Nephron (organoid): ENCODE results near the gene OR10G2.
"Not testable (repeated sequence)": the region's sequence is repeated elsewhere in the genome, so short reads cannot be mapped to it uniquely, and the experiment has no call there.

Experiments
- H3K27ac Mint-ChIP-seq, 3 experiments: 2 replicates each; pipeline ENCODE4 v1.8.0; 2020; ENCODE audit warnings: mixed read lengths in 3 of 3, mild to moderate bottlenecking in 2 of 3, moderate library complexity in 1 of 3
- H3K27me3 Mint-ChIP-seq: 2 replicates; pipeline ENCODE4 v1.8.0; 2021; ENCODE audit warnings: low read depth, mild to moderate bottlenecking, moderate library complexity, mixed read lengths
- H3K36me3 Mint-ChIP-seq: 2 replicates; pipeline ENCODE4 v1.8.0; 2020; ENCODE audit warnings: low read depth, mixed read lengths
- H3K4me1 Mint-ChIP-seq: 2 replicates; pipeline ENCODE4 v1.8.0; 2020; ENCODE audit warnings: mixed read lengths
- H3K4me3 Mint-ChIP-seq, 3 experiments: 2 replicates each; pipeline ENCODE4 v1.8.0; 2020; ENCODE audit warnings: mild to moderate bottlenecking in 3 of 3, mixed read lengths in 3 of 3, moderate library complexity in 2 of 3
- H3K9me3 Mint-ChIP-seq: 2 replicates; pipeline ENCODE4 v1.8.0; 2020; ENCODE audit warnings: mixed read lengths
- TF ChIP-seq, protein P1 (sequence below), 3 experiments: fragments of 200-600 bp; sonication (generic); IDR thresholded peaks; one replicate each; pipeline ENCODE4 v1.5.0; 2021; ENCODE audit warnings: antibody characterized with exemption in 3 of 3; ENCODE audit not compliant: unreplicated experiment in 3 of 3

OR10G2 gene

GRCh38 chr14:21652209-21652808, 17.6 kb upstream of the OR10G2 start:
- H3K4me3 Mint-ChIP-seq = no peak overlapping the region
- no peaks in the 10 kb centered on the region for H3K9me3 Mint-ChIP-seq
- no peak overlapping the region for H3K27ac Mint-ChIP-seq
- H3K27me3 Mint-ChIP-seq = no peaks in the 10 kb centered on the region
- no peaks in the 10 kb centered on the region for H3K36me3 Mint-ChIP-seq
- TF ChIP-seq, protein P1, sequence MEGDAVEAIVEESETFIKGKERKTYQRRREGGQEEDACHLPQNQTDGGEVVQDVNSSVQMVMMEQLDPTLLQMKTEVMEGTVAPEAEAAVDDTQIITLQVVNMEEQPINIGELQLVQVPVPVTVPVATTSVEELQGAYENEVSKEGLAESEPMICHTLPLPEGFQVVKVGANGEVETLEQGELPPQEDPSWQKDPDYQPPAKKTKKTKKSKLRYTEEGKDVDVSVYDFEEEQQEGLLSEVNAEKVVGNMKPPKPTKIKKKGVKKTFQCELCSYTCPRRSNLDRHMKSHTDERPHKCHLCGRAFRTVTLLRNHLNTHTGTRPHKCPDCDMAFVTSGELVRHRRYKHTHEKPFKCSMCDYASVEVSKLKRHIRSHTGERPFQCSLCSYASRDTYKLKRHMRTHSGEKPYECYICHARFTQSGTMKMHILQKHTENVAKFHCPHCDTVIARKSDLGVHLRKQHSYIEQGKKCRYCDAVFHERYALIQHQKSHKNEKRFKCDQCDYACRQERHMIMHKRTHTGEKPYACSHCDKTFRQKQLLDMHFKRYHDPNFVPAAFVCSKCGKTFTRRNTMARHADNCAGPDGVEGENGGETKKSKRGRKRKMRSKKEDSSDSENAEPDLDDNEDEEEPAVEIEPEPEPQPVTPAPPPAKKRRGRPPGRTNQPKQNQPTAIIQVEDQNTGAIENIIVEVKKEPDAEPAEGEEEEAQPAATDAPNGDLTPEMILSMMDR (IDR thresholded peaks at IDR 0.05; ENCODE audit: unreplicated experiment in 3 of 3) = no peak
- no peaks in the 10 kb centered on the region for H3K4me1 Mint-ChIP-seq

DNA sequence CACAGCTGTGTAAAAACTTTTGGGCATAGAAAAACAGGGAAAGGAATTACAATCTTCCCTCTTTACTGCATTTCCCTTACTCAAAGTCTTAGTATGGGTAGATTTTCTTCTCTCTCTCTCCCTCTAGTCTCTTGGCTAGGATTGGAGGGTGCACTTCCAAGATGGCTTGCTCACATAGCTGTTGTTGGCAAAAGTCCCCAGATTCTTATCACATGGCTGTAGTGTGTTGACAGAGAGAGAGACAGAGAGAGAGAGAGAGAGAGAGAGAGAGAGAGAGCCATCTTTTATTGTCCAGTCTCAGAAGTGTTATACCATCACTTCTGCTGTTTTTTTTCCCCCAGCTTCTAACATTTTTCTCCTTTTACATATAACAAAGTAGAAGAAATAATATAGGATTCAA, 12.6 kb upstream of the OR10G2 start:
- TF ChIP-seq, protein P1 (IDR thresholded peaks at IDR 0.05; ENCODE audit: unreplicated experiment in 3 of 3) = no peak
- Mint-ChIP-seq H3K4me1 (no peaks in the 10 kb centered on the region), H3K27ac (no peak overlapping the region), H3K27me3 (no peaks in the 10 kb centered on the region), H3K36me3 (no peaks in the 10 kb centered on the region), H3K9me3 (no peaks in the 10 kb centered on the region), H3K4me3 (no peak overlapping the region)

DNA sequence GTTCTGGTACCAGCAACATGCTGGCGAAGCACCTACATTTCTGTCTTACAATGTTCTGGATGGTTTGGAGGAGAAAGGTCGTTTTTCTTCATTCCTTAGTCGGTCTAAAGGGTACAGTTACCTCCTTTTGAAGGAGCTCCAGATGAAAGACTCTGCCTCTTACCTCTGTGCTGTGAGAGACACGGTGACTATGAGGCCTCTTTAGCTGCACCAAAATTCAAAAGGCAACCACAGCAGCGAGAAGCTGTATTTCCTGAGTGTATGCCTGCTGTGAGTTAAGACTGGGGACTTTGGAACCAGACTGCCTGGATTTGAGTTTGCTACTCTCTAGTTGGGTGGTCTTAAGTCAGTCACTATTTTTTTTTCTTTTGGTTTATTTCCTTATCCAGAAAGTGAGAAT, 8.7 kb upstream of the OR10G2 start:
- H3K27me3 Mint-ChIP-seq = no peaks in the 10 kb centered on the region
- H3K4me3 Mint-ChIP-seq = no peak overlapping the region
- no peak overlapping the region for H3K27ac Mint-ChIP-seq
- TF ChIP-seq, protein P1 (IDR thresholded peaks at IDR 0.05; ENCODE audit: unreplicated experiment in 3 of 3) = no peak
- H3K9me3 Mint-ChIP-seq = no peaks in the 10 kb centered on the region
- H3K4me1 Mint-ChIP-seq = no peaks in the 10 kb centered on the region
- no peaks in the 10 kb centered on the region for H3K36me3 Mint-ChIP-seq

GRCh38 chr14:21642683-21643082, 7.9 kb upstream of the OR10G2 start:
- H3K9me3 Mint-ChIP-seq = no peaks in the 10 kb centered on the region
- H3K4me1 Mint-ChIP-seq = no peaks in the 10 kb centered on the region
- TF ChIP-seq, protein P1 (IDR thresholded peaks at IDR 0.05; ENCODE audit: unreplicated experiment in 3 of 3) = no peak
- H3K36me3 Mint-ChIP-seq = no peaks in the 10 kb centered on the region
- no peak overlapping the region for H3K4me3 Mint-ChIP-seq
- no peak overlapping the region for H3K27ac Mint-ChIP-seq
- no peaks in the 10 kb centered on the region for H3K27me3 Mint-ChIP-seq

GRCh38 chr14:21631084-21631483, 3.7 kb downstream of the OR10G2 start:
- no peaks in the 10 kb centered on the region for H3K36me3 Mint-ChIP-seq
- H3K4me3 Mint-ChIP-seq = no peak overlapping the region
- H3K27me3 Mint-ChIP-seq = no peaks in the 10 kb centered on the region
- no peak overlapping the region for H3K27ac Mint-ChIP-seq
- TF ChIP-seq, protein P1 (IDR thresholded peaks at IDR 0.05; ENCODE audit: unreplicated experiment in 3 of 3) = no peak
- H3K4me1 Mint-ChIP-seq = no peaks in the 10 kb centered on the region
- no peaks in the 10 kb centered on the region for H3K9me3 Mint-ChIP-seq

DNA sequence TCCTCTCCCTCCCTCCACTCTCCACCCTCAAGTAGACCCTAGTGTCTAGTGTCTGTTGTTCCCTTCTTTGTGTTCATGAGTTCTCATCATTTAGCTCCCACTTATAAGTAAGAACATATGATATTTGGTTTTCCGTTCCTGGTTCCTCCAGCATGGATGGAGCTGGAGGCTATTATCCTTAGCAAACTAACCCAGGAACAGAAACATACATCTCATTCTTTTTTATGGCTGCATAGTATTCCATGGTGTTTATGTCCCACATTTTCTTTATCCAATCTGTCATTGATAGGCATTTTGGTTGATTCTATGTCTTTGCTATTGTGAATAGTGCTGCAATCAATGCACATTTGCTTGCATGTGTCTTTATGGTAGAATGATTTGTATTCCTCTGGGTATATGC, 4.2 kb downstream of the OR10G2 start:
- H3K27ac Mint-ChIP-seq, H3K4me3 Mint-ChIP-seq, H3K4me1 Mint-ChIP-seq, H3K27me3 Mint-ChIP-seq, H3K36me3 Mint-ChIP-seq, H3K9me3 Mint-ChIP-seq: not testable (repeated sequence)
